Neural cell (in vitro differentiated cells): ENCODE data around the gene TTYH3.

Experiments used
- EP300 ChIP-seq: fragments of 450-650 bp; conservative IDR thresholded peaks from 2 replicates; pipeline ENCODE4 v1.6.1; 2014; ENCODE audit warnings: antibody characterized with exemption, mild to moderate bottlenecking, moderate library complexity; ENCODE audit not compliant: poor library complexity, severe bottlenecking
- EZH2 ChIP-seq: fragments of 200-600, 300-800 bp; shearing (Covaris generic), sonication (generic); IDR thresholded peaks from 2 replicates; pipeline ENCODE4 v1.6.1; 2014; ENCODE audit warnings: antibody characterized with exemption, low read length, borderline replicate concordance, mild to moderate bottlenecking; ENCODE audit not compliant: insufficient read depth, poor library complexity, severe bottlenecking
- MXI1 ChIP-seq: fragments of 450-650 bp; conservative IDR thresholded peaks from 2 replicates; pipeline ENCODE4 v1.6.1; 2014; ENCODE audit warnings: antibody characterized with exemption, mild to moderate bottlenecking; ENCODE audit not compliant: poor library complexity, severe bottlenecking
- POLR2AphosphoS5 ChIP-seq: IDR thresholded peaks from 2 replicates; pipeline ENCODE4 v1.6.1; 2012
- RAD21 ChIP-seq: fragments of 450-650 bp; conservative IDR thresholded peaks from 2 replicates; pipeline ENCODE4 v1.6.1; 2014; ENCODE audit warnings: antibody characterized with exemption, mild to moderate bottlenecking, moderate library complexity
- TAF1 ChIP-seq: IDR thresholded peaks from 2 replicates; pipeline ENCODE4 v1.6.1; 2012; ENCODE audit warnings: low read depth
- TF ChIP-seq, protein P1 (sequence below): fragments of 450-650 bp; IDR thresholded peaks from 2 replicates; pipeline ENCODE4 v1.5.1; 2014; ENCODE audit warnings: antibody characterized with exemption, mild to moderate bottlenecking, moderate library complexity; ENCODE audit not compliant: poor library complexity, severe bottlenecking

DNA sequence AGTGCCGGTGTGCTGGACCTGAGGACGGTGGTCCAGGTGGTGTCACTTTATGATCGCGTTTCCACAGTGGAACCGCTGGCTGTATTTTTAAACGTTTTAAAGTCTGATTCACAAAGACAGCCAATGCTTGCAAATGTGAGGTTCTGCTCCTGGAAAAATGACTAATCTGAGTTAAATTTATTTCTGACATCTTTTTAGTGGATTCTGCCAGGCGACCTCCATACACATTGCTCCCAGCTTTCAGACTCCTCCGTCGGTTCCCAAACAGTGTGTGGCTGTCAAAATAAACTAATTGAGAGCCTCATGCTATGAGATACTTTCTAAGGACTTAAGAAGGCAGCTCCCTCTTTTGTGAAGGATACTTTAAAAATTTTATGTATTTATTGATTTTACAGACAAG lies 12.7 kb upstream of the TTYH3 start:
- TF ChIP-seq, protein P1, sequence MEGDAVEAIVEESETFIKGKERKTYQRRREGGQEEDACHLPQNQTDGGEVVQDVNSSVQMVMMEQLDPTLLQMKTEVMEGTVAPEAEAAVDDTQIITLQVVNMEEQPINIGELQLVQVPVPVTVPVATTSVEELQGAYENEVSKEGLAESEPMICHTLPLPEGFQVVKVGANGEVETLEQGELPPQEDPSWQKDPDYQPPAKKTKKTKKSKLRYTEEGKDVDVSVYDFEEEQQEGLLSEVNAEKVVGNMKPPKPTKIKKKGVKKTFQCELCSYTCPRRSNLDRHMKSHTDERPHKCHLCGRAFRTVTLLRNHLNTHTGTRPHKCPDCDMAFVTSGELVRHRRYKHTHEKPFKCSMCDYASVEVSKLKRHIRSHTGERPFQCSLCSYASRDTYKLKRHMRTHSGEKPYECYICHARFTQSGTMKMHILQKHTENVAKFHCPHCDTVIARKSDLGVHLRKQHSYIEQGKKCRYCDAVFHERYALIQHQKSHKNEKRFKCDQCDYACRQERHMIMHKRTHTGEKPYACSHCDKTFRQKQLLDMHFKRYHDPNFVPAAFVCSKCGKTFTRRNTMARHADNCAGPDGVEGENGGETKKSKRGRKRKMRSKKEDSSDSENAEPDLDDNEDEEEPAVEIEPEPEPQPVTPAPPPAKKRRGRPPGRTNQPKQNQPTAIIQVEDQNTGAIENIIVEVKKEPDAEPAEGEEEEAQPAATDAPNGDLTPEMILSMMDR, result no peak
- TF ChIP-seq POLR2AphosphoS5, result no peak
- no peak for TF ChIP-seq EP300
- TF ChIP-seq MXI1, result no peak
- TF ChIP-seq EZH2, result no peak
- TF ChIP-seq TAF1, result no peak
- no peak for TF ChIP-seq RAD21
